OCI-LY1 (cell line): ENCODE data around the gene ZNRD2.

Experiments
- CTCF ChIP-seq: fragments of 200-600 bp; sonication (generic), shearing (Covaris generic); IDR thresholded peaks from 2 replicates; pipeline ENCODE4 v1.5.1; 2017; ENCODE audit warnings: mild to moderate bottlenecking, antibody characterized with exemption, low read length, moderate library complexity, mixed read lengths
- EZH2 ChIP-seq: fragments of 200-600 bp; sonication (generic), shearing (Covaris generic); IDR thresholded peaks from 2 replicates; pipeline ENCODE4 v1.8.0; 2017; ENCODE audit warnings: borderline replicate concordance, mixed run types, mild to moderate bottlenecking, antibody characterized with exemption, low read length, moderate library complexity, mixed read lengths

GRCh38 chr11:65609229-65609628, 39.0 kb downstream of the ZNRD2 start:
- TF ChIP-seq CTCF (no peak), EZH2 (no peak)
